Activated naive CD8-positive, alpha-beta T cell (primary cell): ENCODE data around the gene OTOP2.

Experiments
- H3K27ac Mint-ChIP-seq: one replicate; pipeline ENCODE4 v1.8.0; 2021; ENCODE audit warnings: mixed read lengths
- H3K27me3 Mint-ChIP-seq: one replicate; pipeline ENCODE4 v1.8.0; 2021; ENCODE audit warnings: mixed read lengths
- H3K36me3 Mint-ChIP-seq: one replicate; pipeline ENCODE4 v1.8.0; 2021; ENCODE audit warnings: mixed read lengths
- H3K4me1 Mint-ChIP-seq: one replicate; pipeline ENCODE4 v1.8.0; 2021; ENCODE audit warnings: low read depth, mixed read lengths
- H3K4me3 Mint-ChIP-seq: one replicate; pipeline ENCODE4 v1.8.0; 2021; ENCODE audit warnings: mild to moderate bottlenecking, mixed read lengths
- H3K9me3 Mint-ChIP-seq: one replicate; pipeline ENCODE4 v1.8.0; 2021; ENCODE audit warnings: low read depth, mixed read lengths

OTOP2 gene

GRCh38 chr17:74950207-74950606 is 26.1 kb downstream of the OTOP2 start:
- peaks cover 2% of the 10 kb centered on the region for H3K27me3 Mint-ChIP-seq
- no peak overlapping the region for H3K27ac Mint-ChIP-seq
- no peaks in the 10 kb centered on the region for H3K9me3 Mint-ChIP-seq
- no peak overlapping the region for H3K4me3 Mint-ChIP-seq
- H3K4me1 Mint-ChIP-seq = no peaks in the 10 kb centered on the region
- peaks cover 4% of the 10 kb centered on the region for H3K36me3 Mint-ChIP-seq

GRCh38 chr17:74951065-74951464 is 27.0 kb downstream of the OTOP2 start:
- no peak overlapping the region for H3K27ac Mint-ChIP-seq
- no peaks in the 10 kb centered on the region for H3K27me3 Mint-ChIP-seq
- no peaks in the 10 kb centered on the region for H3K4me1 Mint-ChIP-seq
- H3K4me3 Mint-ChIP-seq = no peak overlapping the region
- no peaks in the 10 kb centered on the region for H3K9me3 Mint-ChIP-seq
- H3K36me3 Mint-ChIP-seq = peaks cover 4% of the 10 kb centered on the region

DNA sequence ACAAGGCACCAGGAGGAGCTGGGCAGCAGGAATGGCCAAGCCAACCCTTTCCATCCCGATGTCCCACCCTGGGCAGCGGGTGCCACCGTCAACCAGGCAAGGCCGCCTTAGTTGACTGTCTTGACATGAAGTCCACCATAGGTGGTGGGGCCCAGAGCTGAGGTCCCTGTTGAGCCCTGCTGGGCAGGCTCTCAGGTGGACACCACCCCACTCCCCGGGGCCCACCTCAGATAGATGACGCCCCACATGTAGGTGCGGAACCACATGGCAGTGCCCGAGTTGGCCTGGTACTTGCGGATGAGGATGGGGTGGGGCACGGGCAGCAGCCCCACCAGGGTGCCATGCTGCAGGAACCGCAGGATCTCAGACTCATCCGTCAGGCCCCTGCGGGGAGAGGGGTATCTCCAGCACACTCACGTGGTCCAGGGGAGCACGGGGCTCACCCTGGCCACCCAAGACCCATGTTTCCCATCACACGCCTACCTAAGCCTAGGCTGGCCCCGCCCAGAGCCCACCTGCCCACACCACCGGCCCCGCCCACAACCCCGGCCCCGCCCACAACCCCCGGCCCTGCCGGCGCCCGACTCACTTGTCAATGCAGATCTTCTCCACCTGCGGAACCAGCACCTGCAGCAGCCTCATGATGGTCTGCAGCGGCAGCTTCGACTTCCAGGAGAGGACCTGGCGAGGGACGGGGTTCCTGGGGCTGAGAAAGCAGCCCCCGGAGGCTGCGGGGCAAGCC is 27.8 kb downstream of the OTOP2 start:
- peaks cover 4% of the 10 kb centered on the region for H3K36me3 Mint-ChIP-seq
- no peaks in the 10 kb centered on the region for H3K9me3 Mint-ChIP-seq
- H3K4me1 Mint-ChIP-seq = no peaks in the 10 kb centered on the region
- no peaks in the 10 kb centered on the region for H3K27me3 Mint-ChIP-seq
- no peak overlapping the region for H3K27ac Mint-ChIP-seq
- no peak overlapping the region for H3K4me3 Mint-ChIP-seq

- peaks cover 4% of the 10 kb centered on the region for H3K36me3 Mint-ChIP-seq
- H3K4me3 Mint-ChIP-seq = no peak overlapping the region
- no peaks in the 10 kb centered on the region for H3K27me3 Mint-ChIP-seq
- no peaks in the 10 kb centered on the region for H3K9me3 Mint-ChIP-seq
- H3K27ac Mint-ChIP-seq = no peak overlapping the region
- H3K4me1 Mint-ChIP-seq = no peaks in the 10 kb centered on the region
Measured at GRCh38 chr17:74952431-74953133, 28.5 kb downstream of the OTOP2 start.

- peaks cover 4% of the 10 kb centered on the region for H3K36me3 Mint-ChIP-seq
Measured at GRCh38 chr17:74953134-74953687, 29.1 kb downstream of the OTOP2 start.

DNA sequence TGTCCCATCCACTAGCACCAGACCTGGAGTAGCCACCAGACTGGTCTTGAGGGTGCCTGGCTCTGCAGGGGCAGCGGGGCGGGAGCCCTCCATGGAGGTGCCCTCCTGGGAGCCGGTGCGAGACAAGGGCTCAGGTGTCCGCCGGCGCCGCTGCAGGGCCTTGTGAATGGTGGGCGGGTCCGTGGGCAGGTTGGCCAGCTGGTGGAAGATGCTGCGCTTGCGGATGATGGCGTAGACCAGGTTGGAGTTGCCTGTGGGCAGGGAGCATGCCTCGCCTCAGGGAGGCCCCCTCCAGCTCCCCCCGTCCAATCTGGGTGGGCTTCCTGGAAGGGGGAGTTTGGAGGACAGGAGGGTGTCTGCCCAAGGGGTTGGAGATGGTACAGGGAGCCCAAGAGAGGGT is 30.0 kb downstream of the OTOP2 start:
- no peak overlapping the region for H3K27ac Mint-ChIP-seq
- H3K4me1 Mint-ChIP-seq = no peaks in the 10 kb centered on the region
- H3K27me3 Mint-ChIP-seq = no peaks in the 10 kb centered on the region
- no peaks in the 10 kb centered on the region for H3K9me3 Mint-ChIP-seq
- peaks cover 4% of the 10 kb centered on the region for H3K36me3 Mint-ChIP-seq
- H3K4me3 Mint-ChIP-seq = no peak overlapping the region

More at GRCh38 chr17:74953134-74953687, 29.1 kb downstream of the OTOP2 start:
- H3K27ac Mint-ChIP-seq = no peak overlapping the region
- no peaks in the 10 kb centered on the region for H3K4me1 Mint-ChIP-seq
- H3K27me3 Mint-ChIP-seq = no peaks in the 10 kb centered on the region
- no peak overlapping the region for H3K4me3 Mint-ChIP-seq
- no peaks in the 10 kb centered on the region for H3K9me3 Mint-ChIP-seq

DNA sequence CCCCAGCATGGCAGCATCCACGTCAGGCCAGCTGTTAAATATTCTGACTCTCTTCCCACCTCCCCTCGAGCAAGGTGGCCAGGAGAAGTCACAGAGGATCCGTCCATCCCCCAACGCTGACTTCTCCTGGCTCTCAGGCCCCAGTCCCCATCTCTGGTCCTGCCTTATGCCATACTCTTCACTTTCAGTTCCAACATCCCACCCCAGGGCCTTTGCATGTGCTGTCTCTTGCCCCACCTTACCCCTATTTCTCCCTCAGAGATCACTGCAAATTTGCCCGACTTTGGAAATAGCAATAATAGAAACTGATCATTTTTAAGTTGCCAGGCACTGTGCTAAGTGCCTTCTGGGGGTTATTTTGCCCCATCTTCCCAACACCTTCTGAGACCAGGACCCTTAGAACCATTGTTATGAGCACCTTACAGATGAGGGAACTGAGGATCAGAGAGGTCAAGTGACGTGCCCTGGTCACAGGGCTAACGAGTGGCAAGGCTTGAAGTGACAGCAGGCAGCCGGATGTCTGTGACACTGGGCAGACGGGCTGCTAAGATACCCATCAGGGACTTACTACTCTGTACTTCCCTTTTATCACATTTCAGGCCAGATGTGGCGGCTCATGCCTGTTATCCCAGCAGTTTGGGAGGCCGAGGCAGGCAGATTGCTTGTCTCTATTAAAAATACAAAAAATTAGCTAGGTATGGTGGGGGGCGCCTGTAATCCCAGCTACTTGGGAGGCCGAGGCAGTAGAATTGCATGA is 30.8 kb downstream of the OTOP2 start:
- H3K27ac Mint-ChIP-seq = no peak overlapping the region
- peaks cover 4% of the 10 kb centered on the region for H3K36me3 Mint-ChIP-seq
- H3K27me3 Mint-ChIP-seq = no peaks in the 10 kb centered on the region
- no peaks in the 10 kb centered on the region for H3K9me3 Mint-ChIP-seq
- no peaks in the 10 kb centered on the region for H3K4me1 Mint-ChIP-seq
- no peak overlapping the region for H3K4me3 Mint-ChIP-seq

GRCh38 chr17:74956093-74956492 is 32.0 kb downstream of the OTOP2 start:
- no peak overlapping the region for H3K4me3 Mint-ChIP-seq
- no peaks in the 10 kb centered on the region for H3K9me3 Mint-ChIP-seq
- H3K4me1 Mint-ChIP-seq = peaks cover 4% of the 10 kb centered on the region
- no peaks in the 10 kb centered on the region for H3K27me3 Mint-ChIP-seq
- H3K36me3 Mint-ChIP-seq = peaks cover 4% of the 10 kb centered on the region
- H3K27ac Mint-ChIP-seq = no peak overlapping the region

- Mint-ChIP-seq H3K27ac (no peak overlapping the region), H3K9me3 (no peaks in the 10 kb centered on the region), H3K4me3 (no peak overlapping the region), H3K27me3 (no peaks in the 10 kb centered on the region), H3K36me3 (peaks cover 4% of the 10 kb centered on the region), H3K4me1 (peaks cover 7% of the 10 kb centered on the region)
Measured at GRCh38 chr17:74957935-74958740, 34.1 kb downstream of the OTOP2 start.

- Mint-ChIP-seq H3K27ac (no peak overlapping the region), H3K36me3 (no peaks in the 10 kb centered on the region), H3K9me3 (no peaks in the 10 kb centered on the region), H3K27me3 (no peaks in the 10 kb centered on the region), H3K4me3 (no peak overlapping the region), H3K4me1 (peaks cover 7% of the 10 kb centered on the region)
Measured at GRCh38 chr17:74959826-74960515, 35.9 kb downstream of the OTOP2 start.

DNA sequence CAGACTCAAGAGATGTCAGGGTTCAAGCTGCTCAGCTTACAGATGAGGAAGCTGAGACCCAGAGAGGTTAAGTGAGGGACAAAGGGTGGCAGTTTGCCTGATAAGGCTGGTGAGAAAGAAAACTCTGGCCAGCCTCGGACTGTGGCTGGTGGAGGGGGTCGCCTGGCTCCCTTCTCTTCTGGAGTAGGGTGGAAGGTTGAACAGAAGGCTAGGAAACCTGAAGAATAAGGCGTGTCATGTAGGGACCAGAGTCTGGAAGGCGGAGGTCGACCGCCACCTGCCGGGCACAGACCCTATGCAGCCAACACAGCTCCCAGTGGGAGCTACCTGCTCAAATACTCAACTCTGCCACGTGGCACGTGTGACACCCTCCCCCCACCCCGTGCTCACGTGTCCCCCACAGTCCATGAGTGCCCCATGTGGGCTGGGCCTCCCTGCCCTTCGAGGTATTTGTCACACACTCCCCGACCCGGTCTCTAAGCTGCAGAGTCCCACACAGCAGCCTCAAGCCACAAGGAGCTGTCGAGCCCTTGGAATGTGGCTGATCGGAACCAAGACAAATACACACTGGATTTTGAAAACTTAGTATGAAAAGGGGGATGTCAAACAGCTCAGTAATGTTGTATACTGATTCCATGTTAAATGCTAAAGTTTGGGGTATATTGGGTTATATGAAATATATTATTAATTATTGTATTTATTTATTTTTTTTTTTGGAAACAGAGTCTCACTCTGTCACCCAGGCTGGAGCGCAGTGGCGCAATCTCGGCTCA is 36.7 kb downstream of the OTOP2 start:
- H3K27me3 Mint-ChIP-seq = no peaks in the 10 kb centered on the region
- H3K36me3 Mint-ChIP-seq = no peaks in the 10 kb centered on the region
- H3K9me3 Mint-ChIP-seq = no peaks in the 10 kb centered on the region
- peaks cover 7% of the 10 kb centered on the region for H3K4me1 Mint-ChIP-seq
- peak overlapping the region; percentile 41 for H3K27ac Mint-ChIP-seq
- H3K4me3 Mint-ChIP-seq = no peak overlapping the region

DNA sequence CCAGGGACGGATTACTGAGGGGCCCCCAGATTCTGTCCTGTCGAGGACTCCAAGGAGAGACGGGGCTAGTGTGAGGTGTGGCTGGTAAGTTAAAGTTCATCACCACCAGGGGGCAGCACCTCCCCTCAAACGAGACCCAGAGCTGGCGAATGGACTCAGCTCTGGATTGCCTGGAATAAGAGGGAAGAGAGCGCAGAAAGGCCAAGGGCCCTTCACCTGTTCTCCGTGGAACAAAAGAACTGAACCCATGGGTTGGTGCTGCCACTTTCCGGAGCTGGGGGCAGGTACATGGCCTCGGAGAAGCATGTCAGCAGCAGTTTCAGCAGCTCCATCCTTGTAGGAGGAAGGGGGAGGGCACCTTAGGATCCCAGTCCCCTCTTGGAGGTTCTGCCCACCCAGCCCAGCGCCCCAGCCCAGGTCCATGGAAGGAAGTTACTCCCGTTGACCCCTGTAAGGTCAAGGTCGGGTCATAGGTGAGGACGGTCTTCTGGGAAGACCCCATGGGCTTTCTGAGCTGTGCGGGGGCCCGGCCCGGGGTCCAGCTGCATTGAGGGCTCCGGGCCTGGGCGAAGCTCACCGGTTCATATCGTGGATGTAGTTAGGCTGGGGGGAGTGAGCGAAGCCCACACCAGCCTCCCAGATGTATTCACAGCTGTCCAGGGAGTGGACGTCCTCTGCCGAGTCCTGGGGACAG is 37.7 kb downstream of the OTOP2 start:
- Mint-ChIP-seq H3K9me3 (no peaks in the 10 kb centered on the region), H3K36me3 (no peaks in the 10 kb centered on the region), H3K27ac (no peak overlapping the region), H3K4me1 (peaks cover 7% of the 10 kb centered on the region), H3K27me3 (no peaks in the 10 kb centered on the region), H3K4me3 (no peak overlapping the region)
